GM19468 (cell line): ENCODE measurements around the gene ABCD3.
"Not testable (repeated sequence)": the region's sequence is repeated elsewhere in the genome, so short reads cannot be mapped to it uniquely, and the experiment has no call there.

ENCODE experiments used
- ATAC-seq: cut with Tn5 transposase; IDR thresholded peaks from one replicate; pipeline ENCODE4 v1.9.1; 2021; ENCODE audit warnings: mild to moderate bottlenecking, moderate library complexity, moderate number of reproducible peaks; ENCODE audit not compliant: unreplicated experiment; ENCODE audit errors: extremely low read depth

ABCD3 gene

GRCh38 chr1:94417978-94418663, at the start of gene ABCD3:
TSS of gene ABCD3 (plus strand) at chr1:94418389. CDS start at chr1:94418479, 90 bp downstream.
- peak; percentile 93 for ATAC-seq

- not testable (repeated sequence) for ATAC-seq
Observed at GRCh38 chr1:94372771-94373170, 45.4 kb upstream of the ABCD3 start.

GRCh38 chr1:94373311-94373710, 44.9 kb upstream of the ABCD3 start:
- not testable (repeated sequence) for ATAC-seq

- ATAC-seq, result not testable (repeated sequence)
Observed at GRCh38 chr1:94375666-94376065, 42.5 kb upstream of the ABCD3 start.

GRCh38 chr1:94378493-94378892, 39.7 kb upstream of the ABCD3 start:
- ATAC-seq, result not testable (repeated sequence)

GRCh38 chr1:94379615-94380014, 38.6 kb upstream of the ABCD3 start:
- ATAC-seq, result no peak

- no peak for ATAC-seq
Observed at GRCh38 chr1:94382201-94382600, 36.0 kb upstream of the ABCD3 start.

GRCh38 chr1:94383966-94384408, 34.2 kb upstream of the ABCD3 start:
- no peak for ATAC-seq

- no peak for ATAC-seq
Observed at GRCh38 chr1:94384485-94385265, 33.5 kb upstream of the ABCD3 start.

- ATAC-seq, result no peak
Observed at GRCh38 chr1:94385308-94385929, 32.8 kb upstream of the ABCD3 start.

- ATAC-seq, result no peak
Observed at GRCh38 chr1:94389298-94389697, 28.9 kb upstream of the ABCD3 start.

- no peak for ATAC-seq
Observed at GRCh38 chr1:94394247-94394646, 23.9 kb upstream of the ABCD3 start.

GRCh38 chr1:94395231-94395630, 23.0 kb upstream of the ABCD3 start:
- ATAC-seq, result no peak

- ATAC-seq, result no peak
Observed at GRCh38 chr1:94395748-94396309, 22.4 kb upstream of the ABCD3 start.

- ATAC-seq, result no peak
Observed at GRCh38 chr1:94396356-94397010, 21.7 kb upstream of the ABCD3 start.

- ATAC-seq, result no peak
Observed at GRCh38 chr1:94398356-94398755, 19.8 kb upstream of the ABCD3 start.

GRCh38 chr1:94399453-94399852, 18.7 kb upstream of the ABCD3 start:
- ATAC-seq, result no peak

- ATAC-seq, result no peak
Observed at GRCh38 chr1:94401206-94401605, 17.0 kb upstream of the ABCD3 start.

GRCh38 chr1:94406446-94406845, 11.7 kb upstream of the ABCD3 start:
- ATAC-seq, result no peak

GRCh38 chr1:94408104-94408830, 9.9 kb upstream of the ABCD3 start:
- ATAC-seq, result no peak
